H9 (cell line): Measurements from ENCODE around the gene STK32B. TPM values are rescaled to one million over a fixed set of nuclear protein-coding genes. Genes with fewer than 3 reads are reported as not detected.

Experiments used
- DNase-seq: peaks from one replicate; pipeline ENCODE4 v3.0.0-alpha.2; 2017
- H2AFZ ChIP-seq: one replicate; pipeline ENCODE4 v1.6.1; 2013; ENCODE audit warnings: mild to moderate bottlenecking, low read length, control low read depth, moderate library complexity
- H2AK5ac ChIP-seq: 2 replicates; pipeline ENCODE4 v1.6.1; 2013; ENCODE audit warnings: low read length, control low read depth, mixed read lengths; ENCODE audit not compliant: insufficient read length
- H2BK120ac ChIP-seq: one replicate; pipeline ENCODE4 v1.6.1; 2013; ENCODE audit warnings: low read depth, mild to moderate bottlenecking, low read length, control low read depth, inconsistent platforms; ENCODE audit not compliant: poor library complexity, severe bottlenecking
- H2BK12ac ChIP-seq: 2 replicates; pipeline ENCODE4 v1.6.1; 2013; ENCODE audit warnings: low read length, control low read depth, mixed read lengths, low read depth; ENCODE audit not compliant: insufficient read length
- H2BK15ac ChIP-seq: 2 replicates; pipeline ENCODE4 v1.6.1; 2013; ENCODE audit warnings: low read depth, low read length, control low read depth
- H2BK20ac ChIP-seq: one replicate; pipeline ENCODE4 v1.6.1; 2013; ENCODE audit warnings: low read depth, mild to moderate bottlenecking, low read length, control low read depth, inconsistent platforms; ENCODE audit not compliant: poor library complexity, severe bottlenecking
- H2BK5ac ChIP-seq: 2 replicates; pipeline ENCODE4 v1.6.1; 2013; ENCODE audit warnings: low read length, control low read depth, mixed read lengths; ENCODE audit not compliant: insufficient read length
- H3K14ac ChIP-seq: 2 replicates; pipeline ENCODE4 v1.6.1; 2013; ENCODE audit warnings: low read length, control low read depth; ENCODE audit not compliant: insufficient read depth
- H3K18ac ChIP-seq: 2 replicates; pipeline ENCODE4 v1.6.1; 2013; ENCODE audit warnings: low read depth, mild to moderate bottlenecking, mixed read lengths, low read length, control low read depth; ENCODE audit not compliant: insufficient read length
- H3K23ac ChIP-seq: 2 replicates; pipeline ENCODE4 v1.6.1; 2013; ENCODE audit warnings: low read length, control low read depth, mixed read lengths, low read depth; ENCODE audit not compliant: insufficient read length
- H3K23me2 ChIP-seq: 2 replicates; pipeline ENCODE4 v1.6.1; 2013; ENCODE audit warnings: low read depth, mild to moderate bottlenecking, mixed read lengths, low read length, control low read depth; ENCODE audit not compliant: insufficient read length, poor library complexity, severe bottlenecking
- H3K27ac ChIP-seq: 2 replicates; pipeline ENCODE4 v1.5.1; 2013; ENCODE audit warnings: low read length, control low read depth, mixed read lengths, low read depth; ENCODE audit not compliant: insufficient read length
- H3K27me3 ChIP-seq: 2 replicates; pipeline ENCODE4 v1.6.1; 2013; ENCODE audit warnings: low read length, control low read depth, inconsistent platforms; ENCODE audit not compliant: insufficient read depth
- H3K4ac ChIP-seq: 2 replicates; pipeline ENCODE4 v1.6.1; 2013; ENCODE audit warnings: low read depth, mild to moderate bottlenecking, control low read depth, inconsistent platforms, low read length, moderate library complexity
- H3K4me1 ChIP-seq: 2 replicates; pipeline ENCODE4 v1.6.1; 2013; ENCODE audit warnings: low read length, control low read depth, inconsistent platforms; ENCODE audit not compliant: insufficient read depth
- H3K4me2 ChIP-seq: 2 replicates; pipeline ENCODE4 v1.6.1; 2013; ENCODE audit warnings: low read length, control low read depth, mixed read lengths; ENCODE audit not compliant: insufficient read length, insufficient read depth
- H3K56ac ChIP-seq: 2 replicates; pipeline ENCODE4 v1.6.1; 2013; ENCODE audit warnings: low read depth, mild to moderate bottlenecking, mixed read lengths, low read length, control low read depth; ENCODE audit not compliant: insufficient read length
- H3K79me1 ChIP-seq: 2 replicates; pipeline ENCODE4 v1.6.1; 2013; ENCODE audit warnings: low read depth, mild to moderate bottlenecking, moderate library complexity, low read length, control low read depth, inconsistent platforms; ENCODE audit not compliant: insufficient read depth, poor library complexity, severe bottlenecking
- H3K79me2 ChIP-seq: 2 replicates; pipeline ENCODE4 v1.6.1; 2013; ENCODE audit warnings: low read length, control low read depth, inconsistent platforms; ENCODE audit not compliant: insufficient read depth
- H3K9ac ChIP-seq: 2 replicates; pipeline ENCODE4 v1.6.1; 2013; ENCODE audit warnings: low read length, control low read depth, mixed read lengths; ENCODE audit not compliant: insufficient read length; ENCODE audit errors: extremely low read depth
- H3K9me3 ChIP-seq: one replicate; pipeline ENCODE4 v1.6.1; 2013; ENCODE audit warnings: low read depth, low read length, inconsistent platforms; ENCODE audit not compliant: control insufficient read depth
- H3T11ph ChIP-seq: one replicate; pipeline ENCODE4 v1.6.1; 2013; ENCODE audit warnings: mild to moderate bottlenecking, low read length, control low read depth, inconsistent platforms
- H4K20me1 ChIP-seq: one replicate; pipeline ENCODE4 v1.6.1; 2013; ENCODE audit not compliant: control insufficient read depth, insufficient read length, insufficient read depth
- H4K5ac ChIP-seq: 2 replicates; pipeline ENCODE4 v1.6.1; 2013; ENCODE audit warnings: low read depth, mild to moderate bottlenecking, mixed read lengths, low read length, control low read depth; ENCODE audit not compliant: insufficient read length
- H4K8ac ChIP-seq: replicated peaks from 2 replicates; pipeline ENCODE4 v1.6.1; 2013; ENCODE audit warnings: low read length, control low read depth, mixed read lengths, low read depth; ENCODE audit not compliant: insufficient read length
- H4K91ac ChIP-seq: 2 replicates; pipeline ENCODE4 v1.6.1; 2013; ENCODE audit warnings: low read depth, mild to moderate bottlenecking, moderate library complexity, mixed read lengths, low read length, control low read depth; ENCODE audit not compliant: insufficient read length
- H3K27ac Mint-ChIP-seq, 3 experiments: 2 replicates in 2 of 3; 3 replicates in 1 of 3; pipeline ENCODE4 v1.8.0; 2020 to 2021; ENCODE audit warnings: mixed read lengths in 3 of 3, mild to moderate bottlenecking in 1 of 3, moderate library complexity in 1 of 3
- H3K27me3 Mint-ChIP-seq: 2 replicates; pipeline ENCODE4 v1.8.0; 2021; ENCODE audit warnings: low read depth, mild to moderate bottlenecking, moderate library complexity, mixed read lengths
- H3K36me3 Mint-ChIP-seq, 3 experiments: 2 replicates in 2 of 3; 3 replicates in 1 of 3; pipeline ENCODE4 v1.8.0; 2020 to 2021; ENCODE audit warnings: low read depth in 3 of 3, mixed read lengths in 3 of 3; ENCODE audit not compliant: insufficient read depth in 1 of 3
- H3K4me1 Mint-ChIP-seq, 2 experiments: 2 replicates each; pipeline ENCODE4 v1.8.0; 2020; ENCODE audit warnings: mixed read lengths in 2 of 2
- H3K4me3 Mint-ChIP-seq, 2 experiments: 2 replicates in 1 of 2; 3 replicates in 1 of 2; pipeline ENCODE4 v1.8.0; 2020 to 2021; ENCODE audit warnings: mild to moderate bottlenecking in 2 of 2, mixed read lengths in 2 of 2, moderate library complexity in 1 of 2
- H3K9me3 Mint-ChIP-seq, 2 experiments: 2 replicates in 1 of 2; 3 replicates in 1 of 2; pipeline ENCODE4 v1.8.0; 2020; ENCODE audit warnings: mild to moderate bottlenecking in 2 of 2, mixed read lengths in 2 of 2, moderate library complexity in 1 of 2
- WGBS: extraction: QIAGEN DNeasy Blood & Tissue Kit; methylation state at CpG from one replicate; pipeline ENCODE4 v1.1.7; 2013; ENCODE audit warnings: missing lambda C conversion rate, low lambda C conversion rate, mixed read lengths; ENCODE audit not compliant: insufficient read length; ENCODE audit errors: extremely low coverage; 5-methylcytosine and 5-hydroxymethylcytosine counted together
- total RNA-seq: library from RNA; stranded (reverse); gene quantifications from 2 replicates; pipeline ENCODE4 v1.2.1, GENCODE V29; 2021
- TF ChIP-seq, protein P1 (sequence below): fragments of 200-600 bp; sonication (generic); conservative IDR thresholded peaks from 3 replicates; pipeline ENCODE4 v1.8.0; 2021; ENCODE audit warnings: antibody characterized with exemption, mild to moderate bottlenecking

Gene STK32B
- total RNA-seq, 1 experiment from 2014 or later, result 1.0 TPM

DNA sequence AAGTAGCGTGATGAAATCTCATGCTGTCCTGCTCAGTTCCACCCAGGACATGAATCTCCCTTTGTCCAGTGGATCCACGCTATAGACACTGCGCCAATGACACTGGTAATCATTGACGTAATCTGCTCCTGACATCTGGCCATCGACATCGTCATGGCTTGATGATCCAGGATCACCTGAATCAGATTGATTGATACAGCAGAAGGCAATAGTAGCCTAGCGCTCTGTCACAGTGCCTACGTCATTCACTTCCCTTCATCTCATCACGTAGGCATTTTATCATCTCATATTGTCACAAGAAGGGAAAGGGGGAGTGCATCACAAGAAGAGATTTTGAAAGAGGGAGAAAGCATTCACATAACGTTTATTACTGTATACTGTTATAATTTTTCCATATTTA, 68.8 kb downstream of the STK32B start:
- Histone ChIP-seq H3K18ac (no peak overlapping the region), H4K8ac (no peak overlapping the region), H3K79me2 (no peaks in the 10 kb centered on the region), H3K79me1 (no peaks in the 10 kb centered on the region), H4K20me1 (no peaks in the 10 kb centered on the region), H3K14ac (no peak overlapping the region), H2AFZ (no peak overlapping the region), H3K9ac (no peak overlapping the region), H3K56ac (no peak overlapping the region), H3K4ac (no peak overlapping the region), H3K23me2 (no peaks in the 10 kb centered on the region), H2BK12ac (no peak overlapping the region), H2BK20ac (no peak overlapping the region), H2AK5ac (no peak overlapping the region), H3K27me3 (no peaks in the 10 kb centered on the region), H2BK5ac (no peak overlapping the region), H3K4me2 (no peak overlapping the region), H3K27ac (no peak overlapping the region), H3K4me1 (no peaks in the 10 kb centered on the region), H4K5ac (no peak overlapping the region), H4K91ac (no peak overlapping the region), H3T11ph (no peak overlapping the region), H3K23ac (no peak overlapping the region), H2BK120ac (no peak overlapping the region), H3K9me3 (no peaks in the 10 kb centered on the region), H2BK15ac (no peak overlapping the region)
- Mint-ChIP-seq H3K27me3 (peaks cover 7% of the 10 kb centered on the region; the same call in 1 of the 2 replicates), H3K27ac (no peak overlapping the region), H3K9me3 (no peaks in the 10 kb centered on the region), H3K36me3 (no peaks in the 10 kb centered on the region), H3K4me1 (peaks cover 0 to 3% of the 10 kb centered on the region in 2 experiments; a peak in 1 of 4 replicates), H3K4me3 (no peak overlapping the region)
- DNase-seq, result no peak
- WGBS, result no CpG with 5 or more reads among the region's 10 CpGs
- TF ChIP-seq, protein P1, sequence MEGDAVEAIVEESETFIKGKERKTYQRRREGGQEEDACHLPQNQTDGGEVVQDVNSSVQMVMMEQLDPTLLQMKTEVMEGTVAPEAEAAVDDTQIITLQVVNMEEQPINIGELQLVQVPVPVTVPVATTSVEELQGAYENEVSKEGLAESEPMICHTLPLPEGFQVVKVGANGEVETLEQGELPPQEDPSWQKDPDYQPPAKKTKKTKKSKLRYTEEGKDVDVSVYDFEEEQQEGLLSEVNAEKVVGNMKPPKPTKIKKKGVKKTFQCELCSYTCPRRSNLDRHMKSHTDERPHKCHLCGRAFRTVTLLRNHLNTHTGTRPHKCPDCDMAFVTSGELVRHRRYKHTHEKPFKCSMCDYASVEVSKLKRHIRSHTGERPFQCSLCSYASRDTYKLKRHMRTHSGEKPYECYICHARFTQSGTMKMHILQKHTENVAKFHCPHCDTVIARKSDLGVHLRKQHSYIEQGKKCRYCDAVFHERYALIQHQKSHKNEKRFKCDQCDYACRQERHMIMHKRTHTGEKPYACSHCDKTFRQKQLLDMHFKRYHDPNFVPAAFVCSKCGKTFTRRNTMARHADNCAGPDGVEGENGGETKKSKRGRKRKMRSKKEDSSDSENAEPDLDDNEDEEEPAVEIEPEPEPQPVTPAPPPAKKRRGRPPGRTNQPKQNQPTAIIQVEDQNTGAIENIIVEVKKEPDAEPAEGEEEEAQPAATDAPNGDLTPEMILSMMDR, result no peak
